Measurements from ENCODE around the gene IFNL2.
"Not testable (repeated sequence)": the region's sequence is repeated elsewhere in the genome, so short reads cannot be mapped to it uniquely, and the experiment has no call there.

IFNL2 gene

DNA sequence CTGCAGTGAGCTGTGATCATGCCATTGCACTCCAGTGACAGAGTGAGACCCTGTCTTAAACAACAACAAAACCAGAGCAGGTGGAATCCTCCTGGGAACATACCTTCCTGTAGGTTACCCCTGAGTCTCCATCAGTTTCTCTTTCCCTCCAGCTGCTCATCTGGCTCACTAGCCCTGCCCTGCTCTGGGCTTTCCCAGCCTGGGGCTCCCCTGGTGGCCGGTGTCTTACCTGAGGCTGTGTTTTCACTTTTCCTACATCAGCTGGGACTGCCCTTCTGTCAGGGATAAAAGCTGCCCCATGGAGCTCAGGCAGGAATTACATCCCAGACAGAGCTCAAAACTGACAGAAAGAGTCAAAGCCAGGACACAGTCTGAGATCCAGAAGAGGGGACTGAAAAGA is at the start of gene IFNL2:
Gene IFNL2, plus strand, starts transcription at position 312 of the 400 bp plus-strand sequence. CDS start 173 bp downstream, outside the sequence.
- CTCF ChIA-PET; POLR2A ChIA-PET; DNase-seq (ENCODE audit: extremely low spot score): not testable (repeated sequence)

GRCh38 chr19:39219108-39219507 is 49.1 kb upstream of the IFNL2 start:
- DNase-seq (ENCODE audit: extremely low spot score); POLR2A ChIA-PET: not testable (repeated sequence)
- CTCF ChIA-PET: interaction anchor here (0.7 kb wide), 1 partner anchor 32 kb away, joined by 3 read pairs; no protein-coding TSS in a partner anchor

- TF ChIP-seq SP1 (IDR thresholded peaks at IDR 0.05): no peak
- no peak for TF ChIP-seq FOXK2 (IDR thresholded peaks at IDR 0.05)
- TF ChIP-seq CTBP1 (IDR thresholded peaks at IDR 0.05; ENCODE audit: borderline replicate concordance): no peak
- no peak for TF ChIP-seq ZNF384 (IDR thresholded peaks at IDR 0.05)
- TF ChIP-seq TARDBP (IDR thresholded peaks at IDR 0.05): no peak
- TF ChIP-seq FOXA1 (IDR thresholded peaks at IDR 0.05): no peak
- CTCF ChIA-PET: no interaction called here
- POLR2A ChIA-PET: no interaction called here
- DNase-seq (ENCODE audit: extremely low spot score): peak; percentile 45
Measured at GRCh38 chr19:39223703-39224279, 44.4 kb upstream of the IFNL2 start.

GRCh38 chr19:39224910-39225309 is 43.3 kb upstream of the IFNL2 start:
- CTCF ChIA-PET: no interaction called here
- DNase-seq (ENCODE audit: extremely low spot score): no peak

GRCh38 chr19:39230096-39230764 is 38.0 kb upstream of the IFNL2 start:
- POLR2A ChIA-PET: no interaction called here
- DNase-seq (ENCODE audit: extremely low spot score): no peak
- CTCF ChIA-PET: no interaction called here
- TF ChIP-seq HDGF (IDR thresholded peaks at IDR 0.05; ENCODE audit: borderline replicate concordance) (no peak), FOXA1 (IDR thresholded peaks at IDR 0.05) (no peak), SP1 (IDR thresholded peaks at IDR 0.05) (no peak), LEF1 (IDR thresholded peaks at IDR 0.05; ENCODE audit: borderline replicate concordance) (no peak), ZNF384 (IDR thresholded peaks at IDR 0.05) (no peak), FOXM1 (IDR thresholded peaks at IDR 0.05; ENCODE audit: borderline replicate concordance) (no peak), CTBP1 (IDR thresholded peaks at IDR 0.05; ENCODE audit: borderline replicate concordance) (no peak), PKNOX1 (IDR thresholded peaks at IDR 0.05) (no peak), SUZ12 (IDR thresholded peaks at IDR 0.05) (no peak), ELF4 (IDR thresholded peaks at IDR 0.05) (no peak), BHLHE40 (IDR thresholded peaks at IDR 0.05; ENCODE audit: borderline replicate concordance) (no peak), TARDBP (IDR thresholded peaks at IDR 0.05) (no peak), NFRKB (IDR thresholded peaks at IDR 0.05) (no peak), FOXK2 (IDR thresholded peaks at IDR 0.05) (no peak)

More at GRCh38 chr19:39224910-39225309, 43.3 kb upstream of the IFNL2 start:
- TF ChIP-seq FOXK2 (IDR thresholded peaks at IDR 0.05): no peak
- TF ChIP-seq L3MBTL2 (conservative IDR thresholded peaks at IDR 0.05): no peak
- TF ChIP-seq PKNOX1 (IDR thresholded peaks at IDR 0.05): no peak
- TF ChIP-seq LEF1 (IDR thresholded peaks at IDR 0.05; ENCODE audit: borderline replicate concordance): no peak
- TF ChIP-seq HDGF (IDR thresholded peaks at IDR 0.05; ENCODE audit: borderline replicate concordance): no peak
- no peak for TF ChIP-seq FOXA1 (IDR thresholded peaks at IDR 0.05)
- no peak for TF ChIP-seq FOXM1 (IDR thresholded peaks at IDR 0.05; ENCODE audit: borderline replicate concordance)
- no peak for TF ChIP-seq CTBP1 (IDR thresholded peaks at IDR 0.05; ENCODE audit: borderline replicate concordance)
- no peak for TF ChIP-seq SUZ12 (IDR thresholded peaks at IDR 0.05)
- no peak for TF ChIP-seq ZNF384 (IDR thresholded peaks at IDR 0.05)
- no peak for TF ChIP-seq ARNT (IDR thresholded peaks at IDR 0.05)
- TF ChIP-seq SP1 (IDR thresholded peaks at IDR 0.05): no peak
- no peak for TF ChIP-seq NFRKB (IDR thresholded peaks at IDR 0.05)
- TF ChIP-seq TARDBP (IDR thresholded peaks at IDR 0.05): no peak
- TF ChIP-seq BHLHE40 (IDR thresholded peaks at IDR 0.05; ENCODE audit: borderline replicate concordance): no peak
- TF ChIP-seq ELF4 (IDR thresholded peaks at IDR 0.05): no peak
- POLR2A ChIA-PET: no interaction called here

DNA sequence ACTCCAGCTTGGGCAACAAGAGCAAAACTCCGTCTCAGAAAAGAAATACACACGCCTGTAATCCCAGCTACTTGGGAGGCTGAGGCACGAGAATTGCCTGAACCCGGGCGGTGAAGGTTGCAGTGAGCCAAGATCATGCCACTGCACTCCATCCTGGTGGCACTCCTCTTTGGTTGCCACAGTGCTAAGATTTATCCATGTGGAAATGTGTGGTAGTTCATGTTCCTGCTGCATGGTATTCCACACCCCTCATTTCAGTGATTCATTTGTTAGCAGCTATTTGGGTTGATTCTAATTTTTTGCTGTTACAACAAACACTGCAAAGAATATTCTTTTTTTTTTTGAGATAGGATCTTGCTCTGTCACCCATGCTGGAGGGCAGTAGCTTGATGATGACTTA is 35.5 kb upstream of the IFNL2 start:
- no peak for DNase-seq (ENCODE audit: extremely low spot score)
- CTCF ChIA-PET: interaction anchor here (0.7 kb wide), 1 partner anchor 1522 kb away, joined by 3 read pairs; no protein-coding TSS in a partner anchor
- TF ChIP-seq FOXA1 (IDR thresholded peaks at IDR 0.05) (no peak), FOXK2 (IDR thresholded peaks at IDR 0.05) (no peak), NFRKB (IDR thresholded peaks at IDR 0.05) (no peak), TARDBP (IDR thresholded peaks at IDR 0.05) (no peak), ELF4 (IDR thresholded peaks at IDR 0.05) (no peak), SUZ12 (IDR thresholded peaks at IDR 0.05) (no peak), LEF1 (IDR thresholded peaks at IDR 0.05; ENCODE audit: borderline replicate concordance) (no peak), PKNOX1 (IDR thresholded peaks at IDR 0.05) (no peak), FOXM1 (IDR thresholded peaks at IDR 0.05; ENCODE audit: borderline replicate concordance) (no peak), HDGF (IDR thresholded peaks at IDR 0.05; ENCODE audit: borderline replicate concordance) (no peak), BHLHE40 (IDR thresholded peaks at IDR 0.05; ENCODE audit: borderline replicate concordance) (no peak)
- POLR2A ChIA-PET: interaction anchor here (0.6 kb wide), 1 partner anchor 109 kb away, joined by 3 read pairs; the partner anchor contains the start of gene SAMD4B
